HEK293 (cell line): ENCODE data around the gene NOTCH3.

Experiments
- KLF16 ChIP-seq: fragments of 450-650 bp; formaldehyde crosslinking; IDR thresholded peaks from 2 replicates; pipeline ENCODE4 v1.5.1; 2017; ENCODE audit warnings: missing biosample characterization, missing genetic modification characterization
- MYNN ChIP-seq: fragments of 450-650 bp; formaldehyde crosslinking; IDR thresholded peaks from 2 replicates; pipeline ENCODE4 v1.5.1; 2016; ENCODE audit warnings: missing biosample characterization, missing genetic modification characterization, borderline replicate concordance
- MZF1 ChIP-seq: fragments of 450-650 bp; formaldehyde crosslinking; IDR thresholded peaks from 2 replicates; pipeline ENCODE4 v1.5.1; 2017; ENCODE audit warnings: missing biosample characterization, missing genetic modification characterization, borderline replicate concordance
- ZBTB17 ChIP-seq: fragments of 450-650 bp; formaldehyde crosslinking; IDR thresholded peaks from 2 replicates; pipeline ENCODE4 v1.5.1; 2016; ENCODE audit warnings: missing biosample characterization, missing genetic modification characterization
- ZNF239 ChIP-seq: fragments of 450-650 bp; formaldehyde crosslinking; IDR thresholded peaks from 2 replicates; pipeline ENCODE4 v1.5.1; 2016; ENCODE audit warnings: missing biosample characterization, missing genetic modification characterization
- ZNF266 ChIP-seq: fragments of 450-650 bp; formaldehyde crosslinking; IDR thresholded peaks from 2 replicates; pipeline ENCODE4 v1.5.1; 2016; ENCODE audit warnings: missing biosample characterization, missing genetic modification characterization, low read depth
- ZNF274 ChIP-seq, 2 experiments: fragments of 200-500 bp in 1 of 2; fragments of 450-650 bp in 1 of 2; sonication (Bioruptor generic) in 1 of 2; formaldehyde crosslinking in 1 of 2; IDR thresholded peaks; 2 replicates each; pipeline versions ENCODE4 v1.5.1 to v1.6.1; 2014 to 2016; ENCODE audit warnings: borderline replicate concordance in 1 of 2, inconsistent platforms in 1 of 2, low read length in 1 of 2, missing biosample characterization in 1 of 2, missing genetic modification characterization in 1 of 2
- ZNF660 ChIP-seq: fragments of 450-650 bp; IDR thresholded peaks from 2 replicates; pipeline ENCODE4 v1.5.1; 2018; ENCODE audit warnings: missing biosample characterization, mild to moderate bottlenecking, missing genetic modification characterization
- ZNF670 ChIP-seq: fragments of 450-650 bp; formaldehyde crosslinking; IDR thresholded peaks from 2 replicates; pipeline ENCODE4 v1.5.1; 2016; ENCODE audit warnings: missing biosample characterization, missing genetic modification characterization, low read depth
- ZNF768 ChIP-seq: fragments of 450-650 bp; formaldehyde crosslinking; IDR thresholded peaks from 2 replicates; pipeline ENCODE4 v1.5.1; 2018; ENCODE audit warnings: missing biosample characterization, mild to moderate bottlenecking, missing genetic modification characterization
- TF ChIP-seq, protein P1 (sequence below): fragments of 450-650 bp; formaldehyde crosslinking; IDR thresholded peaks from 2 replicates; pipeline ENCODE4 v1.5.1; 2016; ENCODE audit warnings: missing biosample characterization, missing genetic modification characterization
- TF ChIP-seq, protein P2 (sequence below): fragments of 450-650 bp; formaldehyde crosslinking; IDR thresholded peaks from 2 replicates; pipeline ENCODE4 v1.5.1; 2017; ENCODE audit warnings: missing biosample characterization, missing genetic modification characterization
- TF ChIP-seq, protein P3 (sequence below): fragments of 450-650 bp; formaldehyde crosslinking; IDR thresholded peaks from 2 replicates; pipeline ENCODE4 v1.5.1; 2016; ENCODE audit warnings: missing biosample characterization, missing genetic modification characterization

DNA sequence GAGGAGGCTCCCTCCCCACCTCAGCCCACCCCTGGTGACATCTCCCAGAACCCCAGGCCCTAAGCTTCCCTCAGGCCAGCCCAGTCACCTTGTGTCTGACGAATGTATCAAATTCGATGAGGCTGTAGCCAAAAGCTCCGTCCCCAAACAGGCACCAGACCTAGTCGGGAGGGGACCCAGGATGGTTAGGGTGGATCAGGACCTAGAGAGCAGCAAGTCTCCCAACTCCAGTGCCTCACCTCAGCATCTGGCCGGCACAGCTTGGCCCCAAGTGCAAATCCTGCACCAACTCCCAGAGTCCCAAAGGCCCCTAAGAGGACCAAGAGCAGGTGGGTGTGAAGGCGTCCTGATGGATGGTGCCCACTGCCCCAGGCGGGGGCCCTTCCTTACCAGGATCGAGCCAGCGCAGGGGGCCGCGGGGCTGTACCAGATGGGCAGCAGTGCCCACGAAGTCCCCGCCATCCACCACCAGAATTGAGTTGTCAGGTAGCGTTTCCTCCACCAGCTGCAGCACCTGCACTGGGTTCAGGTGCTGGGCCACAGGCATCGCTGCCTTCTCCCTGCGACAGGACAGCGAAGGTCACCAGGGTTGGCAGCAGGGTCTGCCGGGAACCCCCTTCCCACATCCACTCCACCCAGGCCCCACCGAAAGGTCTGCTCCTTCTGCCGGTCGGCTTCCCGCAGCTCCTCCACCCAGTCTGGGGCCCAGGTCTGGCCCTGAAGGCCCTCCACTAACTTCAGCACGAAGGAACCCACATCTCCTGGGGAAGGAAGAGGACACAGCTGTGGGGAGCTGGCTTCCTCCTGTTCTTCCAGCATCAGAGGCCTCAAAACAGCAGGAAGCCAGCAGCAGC lies 84.8 kb downstream of the NOTCH3 start:
- TF ChIP-seq, protein P1, sequence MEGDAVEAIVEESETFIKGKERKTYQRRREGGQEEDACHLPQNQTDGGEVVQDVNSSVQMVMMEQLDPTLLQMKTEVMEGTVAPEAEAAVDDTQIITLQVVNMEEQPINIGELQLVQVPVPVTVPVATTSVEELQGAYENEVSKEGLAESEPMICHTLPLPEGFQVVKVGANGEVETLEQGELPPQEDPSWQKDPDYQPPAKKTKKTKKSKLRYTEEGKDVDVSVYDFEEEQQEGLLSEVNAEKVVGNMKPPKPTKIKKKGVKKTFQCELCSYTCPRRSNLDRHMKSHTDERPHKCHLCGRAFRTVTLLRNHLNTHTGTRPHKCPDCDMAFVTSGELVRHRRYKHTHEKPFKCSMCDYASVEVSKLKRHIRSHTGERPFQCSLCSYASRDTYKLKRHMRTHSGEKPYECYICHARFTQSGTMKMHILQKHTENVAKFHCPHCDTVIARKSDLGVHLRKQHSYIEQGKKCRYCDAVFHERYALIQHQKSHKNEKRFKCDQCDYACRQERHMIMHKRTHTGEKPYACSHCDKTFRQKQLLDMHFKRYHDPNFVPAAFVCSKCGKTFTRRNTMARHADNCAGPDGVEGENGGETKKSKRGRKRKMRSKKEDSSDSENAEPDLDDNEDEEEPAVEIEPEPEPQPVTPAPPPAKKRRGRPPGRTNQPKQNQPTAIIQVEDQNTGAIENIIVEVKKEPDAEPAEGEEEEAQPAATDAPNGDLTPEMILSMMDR (tag by site-specific recombination), result no peak
- TF ChIP-seq MZF1 (tag by site-specific recombination) (no peak), ZNF274 (IDR thresholded peaks at IDR 0.05; ENCODE audit: low read length) (no peak), ZNF274 (tag by site-specific recombination; IDR thresholded peaks at IDR 0.05; ENCODE audit: borderline replicate concordance) (no peak), ZNF670 (tag by site-specific recombination) (no peak), ZNF239 (tag by site-specific recombination) (no peak), KLF16 (no peak), ZNF768 (tag by site-specific recombination) (no peak), MYNN (no peak), ZBTB17 (tag by site-specific recombination) (no peak), ZNF660 (tag by site-specific recombination) (no peak), ZNF266 (tag by site-specific recombination) (no peak)
- TF ChIP-seq, protein P2, sequence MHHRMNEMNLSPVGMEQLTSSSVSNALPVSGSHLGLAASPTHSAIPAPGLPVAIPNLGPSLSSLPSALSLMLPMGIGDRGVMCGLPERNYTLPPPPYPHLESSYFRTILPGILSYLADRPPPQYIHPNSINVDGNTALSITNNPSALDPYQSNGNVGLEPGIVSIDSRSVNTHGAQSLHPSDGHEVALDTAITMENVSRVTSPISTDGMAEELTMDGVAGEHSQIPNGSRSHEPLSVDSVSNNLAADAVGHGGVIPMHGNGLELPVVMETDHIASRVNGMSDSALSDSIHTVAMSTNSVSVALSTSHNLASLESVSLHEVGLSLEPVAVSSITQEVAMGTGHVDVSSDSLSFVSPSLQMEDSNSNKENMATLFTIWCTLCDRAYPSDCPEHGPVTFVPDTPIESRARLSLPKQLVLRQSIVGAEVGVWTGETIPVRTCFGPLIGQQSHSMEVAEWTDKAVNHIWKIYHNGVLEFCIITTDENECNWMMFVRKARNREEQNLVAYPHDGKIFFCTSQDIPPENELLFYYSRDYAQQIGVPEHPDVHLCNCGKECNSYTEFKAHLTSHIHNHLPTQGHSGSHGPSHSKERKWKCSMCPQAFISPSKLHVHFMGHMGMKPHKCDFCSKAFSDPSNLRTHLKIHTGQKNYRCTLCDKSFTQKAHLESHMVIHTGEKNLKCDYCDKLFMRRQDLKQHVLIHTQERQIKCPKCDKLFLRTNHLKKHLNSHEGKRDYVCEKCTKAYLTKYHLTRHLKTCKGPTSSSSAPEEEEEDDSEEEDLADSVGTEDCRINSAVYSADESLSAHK (tag by site-specific recombination), result no peak
- TF ChIP-seq, protein P3, sequence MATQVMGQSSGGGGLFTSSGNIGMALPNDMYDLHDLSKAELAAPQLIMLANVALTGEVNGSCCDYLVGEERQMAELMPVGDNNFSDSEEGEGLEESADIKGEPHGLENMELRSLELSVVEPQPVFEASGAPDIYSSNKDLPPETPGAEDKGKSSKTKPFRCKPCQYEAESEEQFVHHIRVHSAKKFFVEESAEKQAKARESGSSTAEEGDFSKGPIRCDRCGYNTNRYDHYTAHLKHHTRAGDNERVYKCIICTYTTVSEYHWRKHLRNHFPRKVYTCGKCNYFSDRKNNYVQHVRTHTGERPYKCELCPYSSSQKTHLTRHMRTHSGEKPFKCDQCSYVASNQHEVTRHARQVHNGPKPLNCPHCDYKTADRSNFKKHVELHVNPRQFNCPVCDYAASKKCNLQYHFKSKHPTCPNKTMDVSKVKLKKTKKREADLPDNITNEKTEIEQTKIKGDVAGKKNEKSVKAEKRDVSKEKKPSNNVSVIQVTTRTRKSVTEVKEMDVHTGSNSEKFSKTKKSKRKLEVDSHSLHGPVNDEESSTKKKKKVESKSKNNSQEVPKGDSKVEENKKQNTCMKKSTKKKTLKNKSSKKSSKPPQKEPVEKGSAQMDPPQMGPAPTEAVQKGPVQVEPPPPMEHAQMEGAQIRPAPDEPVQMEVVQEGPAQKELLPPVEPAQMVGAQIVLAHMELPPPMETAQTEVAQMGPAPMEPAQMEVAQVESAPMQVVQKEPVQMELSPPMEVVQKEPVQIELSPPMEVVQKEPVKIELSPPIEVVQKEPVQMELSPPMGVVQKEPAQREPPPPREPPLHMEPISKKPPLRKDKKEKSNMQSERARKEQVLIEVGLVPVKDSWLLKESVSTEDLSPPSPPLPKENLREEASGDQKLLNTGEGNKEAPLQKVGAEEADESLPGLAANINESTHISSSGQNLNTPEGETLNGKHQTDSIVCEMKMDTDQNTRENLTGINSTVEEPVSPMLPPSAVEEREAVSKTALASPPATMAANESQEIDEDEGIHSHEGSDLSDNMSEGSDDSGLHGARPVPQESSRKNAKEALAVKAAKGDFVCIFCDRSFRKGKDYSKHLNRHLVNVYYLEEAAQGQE (tag by site-specific recombination), result no peak
